Upper lobe of left lung (tissue), 4 donors: ENCODE data around the gene CFL1.

ENCODE experiments used
- CTCF ChIP-seq, 6 experiments: fragments of 450-650 bp in 4 of 6; fragments of 200-600 bp in 2 of 6; sonication (generic) in 2 of 6; IDR thresholded peaks; one replicate each; pipeline ENCODE4 v1.5.1; 2016 to 2019; ENCODE audit warnings: antibody characterized with exemption in 6 of 6
- EP300 ChIP-seq, 4 donors: sonication (generic); formaldehyde crosslinking; IDR thresholded peaks; one replicate each; pipeline ENCODE4 v1.5.1; 2017; ENCODE audit warnings: antibody characterized with exemption in 4 of 4, control low read depth in 2 of 4
- POLR2A ChIP-seq, 4 donors: fragments of 450-650 bp; IDR thresholded peaks; one replicate each; pipeline ENCODE4 v1.5.1; 2016 to 2017; ENCODE audit warnings: antibody characterized with exemption in 4 of 4, mild to moderate bottlenecking in 2 of 4

GRCh38 chr11:65885231-65885630 is 27.3 kb upstream of the CFL1 start:
- TF ChIP-seq CTCF (IDR thresholded peaks at IDR 0.05) (no peak), EP300 (IDR thresholded peaks at IDR 0.05) (no peak), POLR2A (IDR thresholded peaks at IDR 0.05) (no peak)
